HG03159 (cell line): Measurements from ENCODE around the gene GPC3.
"Not testable (repeated sequence)": the region's sequence is repeated elsewhere in the genome, so short reads cannot be mapped to it uniquely, and the experiment has no call there.

Experiments
- ATAC-seq: cut with Tn5 transposase; IDR thresholded peaks from one replicate; pipeline ENCODE4 v1.9.1; 2021; ENCODE audit warnings: mild to moderate bottlenecking, moderate library complexity; ENCODE audit not compliant: unreplicated experiment

Gene GPC3

GRCh38 chrX:133897593-133898163 is 87.7 kb downstream of the GPC3 start:
- no peak for ATAC-seq

DNA sequence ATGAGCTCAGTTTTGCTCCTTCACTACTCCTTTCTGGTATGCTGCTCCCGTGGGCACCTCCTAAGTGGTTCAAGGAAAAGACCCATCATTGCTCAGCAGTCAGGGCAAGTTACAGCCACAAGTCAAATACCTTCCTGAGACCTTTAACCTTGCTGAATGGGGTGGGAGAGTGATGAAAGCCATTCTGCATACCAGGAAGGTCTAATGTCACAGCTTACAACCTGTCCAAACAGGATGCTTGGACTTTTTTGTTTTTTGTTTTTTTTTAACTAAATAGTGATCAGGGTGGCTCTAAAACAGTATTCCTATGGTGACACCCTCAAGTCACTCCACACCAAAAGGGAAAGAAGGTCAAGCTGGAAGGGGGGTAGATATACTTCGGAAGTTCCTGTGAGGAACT is 93.1 kb downstream of the GPC3 start:
- ATAC-seq, result no peak

GRCh38 chrX:133888984-133889383 is 96.4 kb downstream of the GPC3 start:
- no peak for ATAC-seq

GRCh38 chrX:133888084-133888483 is 97.3 kb downstream of the GPC3 start:
- not testable (repeated sequence) for ATAC-seq

- ATAC-seq, result no peak
These were observed 100.7 kb downstream of the GPC3 start for GRCh38 chrX:133884430-133885394.

DNA sequence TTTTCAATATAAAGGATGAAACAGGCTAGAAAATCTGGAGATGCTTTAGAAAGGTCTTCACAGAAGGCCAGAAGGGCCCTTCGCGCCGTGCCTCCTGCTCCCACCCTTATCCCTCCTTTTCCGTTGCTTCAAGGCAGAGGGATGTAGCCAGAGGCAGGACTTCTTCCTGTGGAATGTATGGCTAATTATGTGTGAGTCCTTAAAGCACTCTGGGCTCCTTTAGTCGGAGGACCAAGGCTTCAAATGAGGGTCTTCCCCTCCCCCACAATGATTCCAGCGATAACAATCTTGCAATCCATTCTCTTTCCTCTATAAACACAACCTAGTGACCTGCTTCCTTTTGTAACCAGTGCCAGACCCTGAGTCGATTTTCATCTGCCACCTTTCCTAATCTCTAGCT is 103.5 kb downstream of the GPC3 start:
- ATAC-seq, result no peak

DNA sequence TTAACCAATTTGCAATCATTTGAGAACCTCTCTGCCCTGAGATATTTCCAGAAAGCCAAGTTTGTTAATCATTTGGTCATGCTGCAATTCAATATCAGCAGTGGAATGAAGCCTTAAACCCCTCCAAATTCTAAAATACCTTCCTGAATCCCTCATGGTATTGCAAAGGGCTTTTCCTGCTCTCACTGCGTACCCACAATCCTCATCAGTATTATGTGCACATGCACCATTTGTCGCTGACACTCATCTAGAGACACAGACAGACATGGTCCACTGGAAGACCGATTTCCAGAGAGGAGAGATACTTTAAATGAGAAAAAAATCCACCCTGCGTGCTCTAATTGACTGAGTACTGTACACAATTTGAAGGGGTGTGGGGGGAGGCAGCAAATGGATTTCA is 104.4 kb downstream of the GPC3 start:
- ATAC-seq, result no peak

- ATAC-seq, result peak; percentile 80
These were observed 105.4 kb downstream of the GPC3 start for GRCh38 chrX:133880032-133880443.

- ATAC-seq, result no peak
These were observed 106.7 kb downstream of the GPC3 start for GRCh38 chrX:133878710-133879109.

DNA sequence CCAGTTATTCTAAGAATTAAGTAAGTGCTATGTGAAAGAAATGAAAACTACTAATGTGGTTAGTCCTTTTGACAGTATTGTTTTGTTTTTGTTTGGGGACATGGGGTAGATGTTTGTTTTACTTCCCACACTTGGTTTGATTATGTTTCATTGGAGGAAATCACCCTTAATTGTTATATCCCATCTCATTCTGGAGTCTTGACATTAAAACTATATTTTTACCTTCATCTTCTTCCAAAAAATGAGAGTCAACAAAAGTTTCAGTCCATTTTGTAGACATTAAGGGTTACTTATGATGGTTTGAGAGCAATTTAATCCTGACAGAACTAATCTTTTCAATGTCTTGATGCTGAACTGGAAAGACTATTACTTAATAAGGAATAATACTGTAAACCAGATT is 108.7 kb downstream of the GPC3 start:
- no peak for ATAC-seq

GRCh38 chrX:133869270-133869669 is 116.1 kb downstream of the GPC3 start:
- ATAC-seq, result peak; percentile 52

DNA sequence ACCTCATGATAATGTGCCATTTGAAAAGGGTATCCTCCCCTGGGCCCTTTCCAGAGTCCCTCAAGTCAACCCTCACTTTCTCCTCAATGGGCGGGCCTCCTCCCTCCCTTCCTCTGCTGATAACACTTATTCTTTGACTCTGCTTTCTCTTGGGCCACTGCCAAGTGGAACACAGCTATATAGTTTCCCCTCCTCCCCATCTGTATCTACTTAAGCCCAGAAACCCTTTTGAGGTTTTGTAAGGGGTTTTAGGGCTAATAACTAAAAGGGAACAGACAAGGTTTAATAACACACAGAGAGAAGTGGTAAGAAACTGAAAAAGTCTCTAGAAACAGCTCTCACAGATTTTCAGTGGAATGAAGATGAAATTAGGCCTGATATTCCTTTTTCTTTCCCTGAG is 116.7 kb downstream of the GPC3 start:
- ATAC-seq, result peak; percentile 42

- peak; percentile 10 for ATAC-seq
These were observed 117.1 kb downstream of the GPC3 start for GRCh38 chrX:133868250-133868649.

- no peak for ATAC-seq
These were observed 119.5 kb downstream of the GPC3 start for GRCh38 chrX:133865761-133866471.

- no peak for ATAC-seq
These were observed 121.2 kb downstream of the GPC3 start for GRCh38 chrX:133864236-133864635.

GRCh38 chrX:133859860-133860259 is 125.5 kb downstream of the GPC3 start:
- ATAC-seq, result no peak

DNA sequence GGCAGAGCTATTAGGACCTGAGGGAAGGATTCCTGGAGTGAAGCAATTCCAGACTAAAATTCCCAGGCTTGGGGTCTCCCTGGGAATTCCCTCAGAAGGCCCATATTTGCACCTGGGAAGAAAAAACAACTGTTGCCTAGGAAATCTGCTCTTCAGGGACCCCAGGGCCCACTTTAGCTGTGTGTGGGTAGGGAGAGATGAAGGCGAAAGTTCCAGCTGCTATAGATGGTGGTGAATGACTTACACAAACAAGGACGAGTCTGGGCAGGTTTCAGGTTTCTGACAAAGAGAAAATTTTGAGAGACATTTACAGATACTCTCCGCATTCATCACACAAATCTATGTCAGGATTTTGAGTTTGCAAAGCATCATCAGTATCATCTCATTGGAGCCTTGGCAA is 126.1 kb downstream of the GPC3 start:
- no peak for ATAC-seq

DNA sequence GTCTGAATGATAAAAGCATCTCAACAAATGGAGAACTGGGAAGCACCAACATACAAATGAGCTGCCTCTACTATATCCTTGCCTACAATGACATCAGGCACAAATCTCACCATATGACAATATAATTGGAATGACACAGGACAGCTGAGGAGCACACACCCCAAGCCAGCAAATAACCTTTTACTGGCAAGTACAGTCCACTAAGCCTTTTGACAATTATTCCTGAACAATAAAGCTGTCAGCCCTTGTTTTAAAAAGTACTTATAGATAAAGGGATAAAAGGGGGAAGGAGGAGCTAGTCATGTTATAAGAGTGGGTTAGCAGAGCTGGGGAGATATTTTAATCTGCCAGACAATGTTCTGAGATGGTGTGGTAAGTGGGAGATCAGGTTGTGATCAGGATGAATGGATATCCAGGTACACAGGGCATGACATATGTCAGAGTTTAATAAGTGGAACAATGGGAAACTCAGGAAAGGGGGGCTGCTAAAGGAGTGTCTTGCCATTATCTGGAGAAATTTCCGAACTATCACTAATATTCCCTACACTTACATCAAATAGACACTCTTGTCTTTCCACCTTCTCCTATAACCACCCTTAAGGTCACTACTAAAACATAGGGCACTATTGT is 127.6 kb downstream of the GPC3 start:
- ATAC-seq, result no peak

DNA sequence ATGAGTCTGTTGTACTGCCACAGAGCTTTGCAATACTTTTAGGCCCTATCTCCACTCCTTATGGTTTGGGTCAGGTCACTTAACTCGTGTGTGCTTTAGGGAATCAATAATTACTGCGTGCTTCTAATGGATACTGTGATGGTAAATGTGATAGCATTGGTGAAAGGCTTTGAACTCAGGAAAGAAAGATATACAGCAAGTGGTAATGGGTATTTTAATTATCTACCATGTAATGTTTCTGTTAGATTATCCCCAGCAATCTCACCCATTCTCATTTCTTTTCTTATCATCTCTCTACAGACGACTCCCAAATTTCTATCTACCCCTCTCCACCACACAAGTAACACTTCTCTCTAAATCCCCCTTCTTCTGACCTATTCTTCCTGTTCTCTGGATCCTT is 128.6 kb downstream of the GPC3 start:
- ATAC-seq, result no peak

DNA sequence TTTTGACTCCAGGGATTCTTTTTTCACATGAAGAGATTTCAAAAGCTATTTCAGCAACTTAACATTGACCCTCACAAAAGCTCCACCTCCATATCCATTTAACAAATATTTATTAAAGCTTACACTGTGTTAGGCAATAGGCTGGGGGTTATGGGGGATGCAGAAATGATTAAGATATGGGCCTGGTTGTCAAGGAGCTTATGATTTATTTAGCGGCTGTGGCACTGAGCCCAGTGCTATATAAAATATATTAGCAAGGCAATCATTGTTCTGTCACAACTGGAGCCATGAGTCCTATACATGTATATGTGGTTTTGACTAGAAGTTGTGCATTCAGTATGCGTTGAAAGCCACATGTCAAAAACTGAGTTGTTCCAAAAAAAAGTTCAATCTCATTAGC is 131.1 kb downstream of the GPC3 start:
- ATAC-seq, result no peak

DNA sequence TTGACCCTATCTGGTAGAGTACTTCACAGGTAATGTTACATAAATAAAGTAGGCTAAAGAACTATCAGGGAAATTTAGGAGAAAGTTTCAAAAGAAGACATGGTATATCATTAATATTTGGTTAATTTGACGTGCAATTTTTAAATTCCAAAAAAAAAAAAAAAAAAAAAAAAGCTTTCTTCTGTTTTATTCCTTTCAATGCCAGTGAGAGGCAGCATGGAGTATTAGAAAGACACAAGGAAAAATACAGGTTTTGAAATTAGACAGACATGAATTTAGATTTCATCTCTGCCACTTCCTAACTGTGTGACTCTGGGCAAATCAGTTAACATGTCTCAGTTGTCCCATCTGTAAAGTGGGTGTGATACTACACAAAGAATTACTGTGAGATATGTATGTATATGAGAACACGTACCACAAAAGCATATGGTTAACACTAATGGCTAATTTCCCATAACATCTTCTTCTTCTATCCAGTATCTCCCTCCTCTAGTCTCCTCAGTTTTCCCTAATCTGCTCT is 132.5 kb downstream of the GPC3 start:
- no peak for ATAC-seq
